Erythroblast (primary cell): ENCODE measurements around the gene PLCL1.

Experiments used
- GATA1 ChIP-seq: IDR thresholded peaks from 2 replicates; pipeline ENCODE4 v1.6.1; 2011; ENCODE audit warnings: low read depth, mild to moderate bottlenecking, control low read depth, low read length, moderate library complexity
- POLR2A ChIP-seq: IDR thresholded peaks from 2 replicates; pipeline ENCODE4 v1.6.1; 2011; ENCODE audit warnings: mild to moderate bottlenecking, low read length

DNA sequence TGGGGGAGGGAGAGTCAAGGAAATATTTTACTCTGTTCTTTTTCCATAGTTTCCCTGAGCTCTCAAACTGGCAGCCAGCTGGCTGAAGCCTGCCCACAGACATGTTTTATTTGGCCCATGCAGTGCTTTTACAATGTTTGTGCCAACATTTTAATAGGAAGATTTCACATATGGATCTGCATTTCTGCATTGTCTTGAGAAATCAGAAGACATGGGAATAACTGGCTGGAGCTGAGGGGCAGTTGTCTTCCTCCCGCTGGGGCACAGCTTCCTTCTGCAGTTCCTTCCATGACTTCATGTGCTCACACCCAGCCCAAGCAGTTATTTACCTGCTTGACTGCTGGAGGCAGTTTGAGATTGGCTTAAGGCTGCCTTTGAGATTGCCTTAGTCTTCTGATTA is 74.4 kb downstream of the PLCL1 start:
- TF ChIP-seq POLR2A (no peak), GATA1 (no peak)
